Prostate gland (tissue), 2 donors: Measurements from ENCODE around the gene MKLN1.

Experiments
- CTCF ChIP-seq, 4 experiments: fragments of 200-600 bp in 2 of 4; fragments of 450-650 bp in 2 of 4; sonication (generic) in 2 of 4; IDR thresholded peaks; 1 replicate in 3 of 4; 2 replicates in 1 of 4; pipeline ENCODE4 v1.5.1; 2016 to 2019; ENCODE audit warnings: antibody characterized with exemption in 4 of 4, mild to moderate bottlenecking in 2 of 4, moderate library complexity in 2 of 4
- POLR2A ChIP-seq: fragments of 450-650 bp; IDR thresholded peaks from one replicate; pipeline ENCODE4 v1.6.1; 2016; ENCODE audit warnings: antibody characterized with exemption, mild to moderate bottlenecking

- TF ChIP-seq POLR2A, result no peak
- TF ChIP-seq CTCF (IDR thresholded peaks at IDR 0.05), result no peak
Measured at GRCh38 chr7:131279044-131279443, 48.6 kb upstream of the MKLN1 start.
